Body of pancreas (tissue), 4 donors: Measurements from ENCODE around the gene MCAT. TPM values are rescaled to one million over a fixed set of nuclear protein-coding genes. Genes with fewer than 3 reads are reported as not detected.
A peak's percentile ranks its signal among the peaks of the same experiment; 100 is the strongest.

ENCODE experiments used
- ATAC-seq: fragments of 150-250 bp; one replicate; pipeline ENCODE4 v1.9.1; 2016
- DNase-seq, 4 donors: peaks; one replicate each; pipeline ENCODE4 v3.0.0-alpha.2; 2019
- H3K27ac ChIP-seq, 4 donors: fragments of 200-600 bp; sonication (generic); 1 replicate in 3 of 4; 2 replicates in 1 of 4; pipeline versions ENCODE4 v1.5.1 to v1.6.1; 2016 to 2019; ENCODE audit warnings: mild to moderate bottlenecking in 1 of 4, mixed read lengths in 1 of 4, moderate library complexity in 1 of 4
- H3K27me3 ChIP-seq, 2 donors: fragments of 200-600 bp; sonication (generic); one replicate each; pipeline ENCODE4 v1.6.0; 2016; ENCODE audit warnings: mild to moderate bottlenecking in 1 of 2
- H3K36me3 ChIP-seq, 2 donors: fragments of 200-600 bp; sonication (generic); replicated peaks in 1 of 2; 2 replicates each; pipeline ENCODE4 v1.5.1; 2016; ENCODE audit warnings: low read depth in 2 of 2; ENCODE audit not compliant: insufficient read depth in 1 of 2
- H3K4me1 ChIP-seq: fragments of 200-600 bp; sonication (generic); one replicate; pipeline ENCODE4 v1.6.0; 2016
- H3K4me3 ChIP-seq, 2 donors: fragments of 200-600 bp; sonication (generic); 1 replicate in 1 of 2; 2 replicates in 1 of 2; pipeline ENCODE4 v1.5.1; 2016 to 2019
- H3K9me3 ChIP-seq, 3 donors: fragments of 200-600 bp; sonication (generic); 1 replicate in 2 of 3; 2 replicates in 1 of 3; pipeline ENCODE4 v1.5.1; 2016
- POLR2A ChIP-seq, 3 donors: fragments of 450-650 bp; IDR thresholded peaks; one replicate each; pipeline ENCODE4 v1.6.1; 2016; ENCODE audit warnings: antibody characterized with exemption in 3 of 3, mild to moderate bottlenecking in 2 of 3
- WGBS, 2 donors: methylation state at CpG; one replicate each; pipeline ENCODE4 v1.1.5; 2017; 5-methylcytosine and 5-hydroxymethylcytosine counted together
- intact Hi-C: fragments of 100-400 bp; cut with DNase I; formaldehyde crosslinking; loops from one replicate; pipeline ENCODE4 v1.15.1; 2023
- total RNA-seq, 2 donors: library from RNA; depleted of rRNA; stranded (reverse); fragments of >200 nt; gene quantifications; one replicate each; pipeline ENCODE4 v1.1.0, GENCODE V29; 2016
- TF ChIP-seq, protein P1 (sequence below), 7 experiments: fragments of 450-650 bp in 4 of 7; fragments of 200-600 bp in 3 of 7; sonication (generic) in 3 of 7; IDR thresholded peaks; one replicate each; pipeline ENCODE4 v1.5.1; 2016 to 2019; ENCODE audit warnings: antibody characterized with exemption in 7 of 7

Gene MCAT
- total RNA-seq, 2 donors from 2014 or later = 28.8 to 50.8 TPM

DNA sequence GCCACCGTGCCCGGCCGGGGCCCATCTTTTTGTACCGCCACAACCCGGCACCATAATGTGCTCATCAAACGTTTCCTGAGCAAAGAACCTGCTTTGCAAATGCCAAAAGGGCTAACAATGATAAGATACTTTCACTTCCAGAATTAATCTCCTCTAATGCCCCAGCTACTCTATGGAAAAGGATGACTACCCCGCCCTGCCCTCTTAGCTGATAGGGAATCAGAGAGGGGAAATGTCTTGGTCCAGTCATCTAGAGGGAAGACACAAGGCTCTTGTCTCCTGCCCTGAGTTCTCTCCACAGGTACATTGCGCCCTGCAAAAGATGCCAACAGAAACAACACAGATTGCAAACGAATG is 54.6 kb downstream of the MCAT start:
- peak overlapping the region in 3 of 4 donors; percentile 0 to 72 (median 55) for H3K27ac ChIP-seq
- WGBS, 2 donors = 49 to 72% methylated on average over 9 of the region's 9 CpGs
- H3K4me3 ChIP-seq = peak overlapping the region; percentile 90 to 97
- no peaks in the 10 kb centered on the region for H3K36me3 ChIP-seq
- ATAC-seq = no peak
- intact Hi-C loops = no loop called here
- no peaks in the 10 kb centered on the region for H3K9me3 ChIP-seq
- DNase-seq = no peak
- H3K27me3 ChIP-seq = no peaks in the 10 kb centered on the region
- TF ChIP-seq, protein P1, sequence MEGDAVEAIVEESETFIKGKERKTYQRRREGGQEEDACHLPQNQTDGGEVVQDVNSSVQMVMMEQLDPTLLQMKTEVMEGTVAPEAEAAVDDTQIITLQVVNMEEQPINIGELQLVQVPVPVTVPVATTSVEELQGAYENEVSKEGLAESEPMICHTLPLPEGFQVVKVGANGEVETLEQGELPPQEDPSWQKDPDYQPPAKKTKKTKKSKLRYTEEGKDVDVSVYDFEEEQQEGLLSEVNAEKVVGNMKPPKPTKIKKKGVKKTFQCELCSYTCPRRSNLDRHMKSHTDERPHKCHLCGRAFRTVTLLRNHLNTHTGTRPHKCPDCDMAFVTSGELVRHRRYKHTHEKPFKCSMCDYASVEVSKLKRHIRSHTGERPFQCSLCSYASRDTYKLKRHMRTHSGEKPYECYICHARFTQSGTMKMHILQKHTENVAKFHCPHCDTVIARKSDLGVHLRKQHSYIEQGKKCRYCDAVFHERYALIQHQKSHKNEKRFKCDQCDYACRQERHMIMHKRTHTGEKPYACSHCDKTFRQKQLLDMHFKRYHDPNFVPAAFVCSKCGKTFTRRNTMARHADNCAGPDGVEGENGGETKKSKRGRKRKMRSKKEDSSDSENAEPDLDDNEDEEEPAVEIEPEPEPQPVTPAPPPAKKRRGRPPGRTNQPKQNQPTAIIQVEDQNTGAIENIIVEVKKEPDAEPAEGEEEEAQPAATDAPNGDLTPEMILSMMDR (IDR thresholded peaks at IDR 0.05) = no peak
- no peak for TF ChIP-seq POLR2A (IDR thresholded peaks at IDR 0.05)
- peaks cover 5% of the 10 kb centered on the region for H3K4me1 ChIP-seq

DNA sequence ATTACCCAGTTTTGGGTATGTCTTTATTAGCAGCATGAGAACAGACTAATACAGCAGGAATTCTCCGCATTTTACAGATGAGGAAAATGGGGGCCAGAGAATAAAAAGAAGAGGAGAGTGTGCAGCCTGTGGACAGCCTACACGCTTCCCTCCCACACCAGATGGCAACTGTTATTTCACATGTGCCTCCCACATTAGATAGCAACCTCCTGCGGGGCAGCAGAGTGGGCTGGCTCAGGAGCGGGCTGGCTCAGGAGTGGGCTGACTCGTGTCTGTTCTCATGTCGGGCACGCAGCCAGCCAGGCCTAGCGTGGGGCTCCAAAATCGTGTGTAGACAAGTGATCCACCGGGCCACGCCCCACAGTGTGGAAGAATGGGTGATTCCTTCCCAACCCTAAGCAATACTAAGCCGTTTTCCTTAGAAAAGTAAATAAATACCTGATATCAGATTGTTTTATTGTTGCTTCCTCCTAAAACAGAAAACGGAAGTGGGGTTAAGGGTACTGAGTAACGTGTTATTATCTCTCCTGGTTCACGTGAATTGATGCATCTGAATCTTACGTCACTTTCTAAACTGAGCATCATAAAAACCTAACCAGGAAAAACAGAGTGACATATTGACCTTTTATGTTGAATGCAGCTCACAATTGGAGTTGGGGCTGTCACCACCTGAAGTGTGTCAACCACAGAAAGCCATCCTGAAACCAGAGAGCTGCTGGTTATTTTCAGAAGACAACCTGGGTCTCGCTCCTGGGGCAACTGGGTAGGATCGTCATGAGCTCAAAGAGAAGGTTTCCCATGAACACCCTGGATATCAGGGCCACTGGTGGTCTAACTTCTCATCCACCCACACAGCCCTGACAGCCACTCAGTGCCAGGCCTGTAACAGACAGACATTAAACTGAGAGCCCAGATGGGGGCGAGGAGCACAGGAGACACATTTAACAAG is 57.3 kb downstream of the MCAT start:
- DNase-seq (no peak), ATAC-seq (no peak)
- Histone ChIP-seq H3K4me1 (peaks cover 5% of the 10 kb centered on the region), H3K4me3 (no peak overlapping the region), H3K36me3 (no peaks in the 10 kb centered on the region), H3K27ac (no peak overlapping the region), H3K27me3 (no peaks in the 10 kb centered on the region), H3K9me3 (no peaks in the 10 kb centered on the region)
- TF ChIP-seq POLR2A (IDR thresholded peaks at IDR 0.05) = no peak
- TF ChIP-seq, protein P1 (IDR thresholded peaks at IDR 0.05) = no peak
- 82 to 86% methylated on average over 19 of the region's 19 CpGs for WGBS, 2 donors
- intact Hi-C loops = no loop called here

Other genes with a start within 250 kb of the MCAT start
- gene PACSIN2, start 128.2 kb downstream of the MCAT start, total RNA-seq = 100 to 1,000 TPM; 117 to 118 TPM
- gene TTLL1, start 54.0 kb downstream of the MCAT start, total RNA-seq = 1 to 10 TPM; 2.0 to 7.0 TPM
- 10 to 100 TPM in 1 of 2 donors, 1 to 10 TPM in 1; 1.6 to 11.5 TPM for gene BIK, start 32.6 kb downstream of the MCAT start, total RNA-seq
- gene TSPO, start 8.2 kb upstream of the MCAT start, total RNA-seq = 100 to 1,000 TPM; 113 to 225 TPM
- 10 to 100 TPM; 21.0 to 25.1 TPM for gene TTLL12, start 43.7 kb upstream of the MCAT start, total RNA-seq
- gene SCUBE1, start 200.0 kb upstream of the MCAT start, total RNA-seq = under 1 TPM; under 0.01 to 0.26 TPM